Mesothelial cell of epicardium (in vitro differentiated cells): ENCODE data around the gene EYS. TPM values are rescaled to one million over a fixed set of nuclear protein-coding genes. Genes with fewer than 3 reads are reported as not detected.

Experiments used
- DNase-seq, 2 experiments: peaks; one replicate each; pipeline ENCODE4 v3.0.0; 2021; ENCODE audit warnings: low spot score in 2 of 2; ENCODE audit not compliant: unreplicated experiment in 2 of 2
- H3K27ac Mint-ChIP-seq: 2 replicates; pipeline ENCODE4 v1.8.0; 2021; ENCODE audit warnings: mixed read lengths
- H3K27me3 Mint-ChIP-seq: 2 replicates; pipeline ENCODE4 v1.8.0; 2021; ENCODE audit warnings: low read depth, mixed read lengths
- H3K36me3 Mint-ChIP-seq: 2 replicates; pipeline ENCODE4 v1.8.0; 2021; ENCODE audit warnings: mixed read lengths
- H3K4me1 Mint-ChIP-seq: 2 replicates; pipeline ENCODE4 v1.8.0; 2021; ENCODE audit warnings: mixed read lengths
- H3K4me3 Mint-ChIP-seq: 2 replicates; pipeline ENCODE4 v1.8.0; 2021; ENCODE audit warnings: mild to moderate bottlenecking, moderate library complexity, mixed read lengths
- H3K9me3 Mint-ChIP-seq: 2 replicates; pipeline ENCODE4 v1.8.0; 2021; ENCODE audit warnings: mixed read lengths
- total RNA-seq: library from RNA; stranded (reverse); gene quantifications from 3 replicates; pipeline ENCODE4 v1.2.1, GENCODE V29; 2021
- TF ChIP-seq, protein P1 (sequence below): fragments of 200-600 bp; sonication (generic); IDR thresholded peaks from one replicate; pipeline ENCODE4 v1.5.0; 2021; ENCODE audit warnings: antibody characterized with exemption; ENCODE audit not compliant: unreplicated experiment

Gene EYS
- total RNA-seq, 1 donor from 2014 or later = 0.69 TPM

- Mint-ChIP-seq H3K4me1 (peaks cover 15% of the 10 kb centered on the region), H3K36me3 (no peaks in the 10 kb centered on the region), H3K27me3 (no peaks in the 10 kb centered on the region), H3K4me3 (no peak overlapping the region), H3K27ac (no peak overlapping the region), H3K9me3 (peaks cover 3% of the 10 kb centered on the region)
- TF ChIP-seq, protein P1, sequence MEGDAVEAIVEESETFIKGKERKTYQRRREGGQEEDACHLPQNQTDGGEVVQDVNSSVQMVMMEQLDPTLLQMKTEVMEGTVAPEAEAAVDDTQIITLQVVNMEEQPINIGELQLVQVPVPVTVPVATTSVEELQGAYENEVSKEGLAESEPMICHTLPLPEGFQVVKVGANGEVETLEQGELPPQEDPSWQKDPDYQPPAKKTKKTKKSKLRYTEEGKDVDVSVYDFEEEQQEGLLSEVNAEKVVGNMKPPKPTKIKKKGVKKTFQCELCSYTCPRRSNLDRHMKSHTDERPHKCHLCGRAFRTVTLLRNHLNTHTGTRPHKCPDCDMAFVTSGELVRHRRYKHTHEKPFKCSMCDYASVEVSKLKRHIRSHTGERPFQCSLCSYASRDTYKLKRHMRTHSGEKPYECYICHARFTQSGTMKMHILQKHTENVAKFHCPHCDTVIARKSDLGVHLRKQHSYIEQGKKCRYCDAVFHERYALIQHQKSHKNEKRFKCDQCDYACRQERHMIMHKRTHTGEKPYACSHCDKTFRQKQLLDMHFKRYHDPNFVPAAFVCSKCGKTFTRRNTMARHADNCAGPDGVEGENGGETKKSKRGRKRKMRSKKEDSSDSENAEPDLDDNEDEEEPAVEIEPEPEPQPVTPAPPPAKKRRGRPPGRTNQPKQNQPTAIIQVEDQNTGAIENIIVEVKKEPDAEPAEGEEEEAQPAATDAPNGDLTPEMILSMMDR = no peak
- no peak for DNase-seq
Observed at GRCh38 chr6:65711531-65711930, 4.5 kb upstream of the EYS start.

DNA sequence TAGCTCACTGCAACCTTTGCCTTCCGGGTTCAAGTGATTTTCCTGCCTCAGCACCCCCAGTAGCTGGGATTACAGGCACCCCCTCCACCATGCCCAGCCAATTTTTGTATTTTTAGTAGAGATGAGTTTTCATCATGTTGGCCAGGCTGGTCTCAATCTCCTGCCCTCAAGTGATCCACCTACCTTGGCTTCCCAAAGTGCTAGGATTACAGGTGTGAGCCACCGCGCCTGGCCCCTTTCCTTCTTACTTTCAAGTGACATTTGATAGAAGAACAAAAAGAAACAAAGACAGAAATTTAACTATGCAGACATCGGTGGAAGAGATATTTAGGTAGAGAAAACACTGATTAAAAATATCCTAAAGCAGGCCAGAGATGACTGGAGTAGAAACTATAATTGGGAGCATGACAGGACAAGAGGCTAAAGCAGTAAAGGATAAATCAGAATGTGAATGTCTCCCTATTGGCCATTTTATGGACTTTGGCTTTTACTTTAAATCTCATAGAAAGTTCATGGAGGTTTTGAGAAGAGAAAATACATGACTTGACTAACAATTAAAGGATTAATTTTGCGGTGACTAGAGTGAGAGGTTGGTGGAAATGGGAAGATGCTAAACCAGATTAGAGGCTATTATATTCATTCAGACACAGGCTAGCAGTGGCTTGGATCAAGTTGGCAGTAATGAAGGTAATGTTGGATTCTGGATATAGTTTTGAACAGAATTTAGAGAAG lies 2.2 kb upstream of the EYS start:
- Mint-ChIP-seq H3K9me3 (peaks cover 3% of the 10 kb centered on the region), H3K36me3 (no peaks in the 10 kb centered on the region)

GRCh38 chr6:65708162-65708561 lies 1.1 kb upstream of the EYS start:
- H3K9me3 Mint-ChIP-seq = peaks cover 3% of the 10 kb centered on the region
- H3K4me3 Mint-ChIP-seq = no peak overlapping the region
- no peaks in the 10 kb centered on the region for H3K27me3 Mint-ChIP-seq
- TF ChIP-seq, protein P1 = no peak
- H3K27ac Mint-ChIP-seq = no peak overlapping the region
- DNase-seq = no peak
- no peaks in the 10 kb centered on the region for H3K36me3 Mint-ChIP-seq
- H3K4me1 Mint-ChIP-seq = peaks cover 16% of the 10 kb centered on the region

More for the DNA sequence above, 2.2 kb upstream of the EYS start:
- Mint-ChIP-seq H3K27ac (no peak overlapping the region), H3K4me1 (peaks cover 17% of the 10 kb centered on the region), H3K27me3 (no peaks in the 10 kb centered on the region), H3K4me3 (no peak overlapping the region)
- TF ChIP-seq, protein P1 = no peak
- DNase-seq = no peak

- peaks cover 3% of the 10 kb centered on the region for H3K9me3 Mint-ChIP-seq
- H3K4me1 Mint-ChIP-seq = peaks cover 10% of the 10 kb centered on the region
Observed at GRCh38 chr6:65706436-65706835, 590 bp downstream of the EYS start.

GRCh38 chr6:65701325-65701724 lies 5.7 kb downstream of the EYS start:
- H3K27me3 Mint-ChIP-seq = no peaks in the 10 kb centered on the region
- TF ChIP-seq, protein P1 = no peak
- no peak for DNase-seq
- peaks cover 10% of the 10 kb centered on the region for H3K4me1 Mint-ChIP-seq
- H3K27ac Mint-ChIP-seq = no peak overlapping the region
- H3K4me3 Mint-ChIP-seq = no peak overlapping the region
- no peaks in the 10 kb centered on the region for H3K36me3 Mint-ChIP-seq
- no peaks in the 10 kb centered on the region for H3K9me3 Mint-ChIP-seq

More at GRCh38 chr6:65706436-65706835, 590 bp downstream of the EYS start:
- TF ChIP-seq, protein P1 = no peak
- H3K27me3 Mint-ChIP-seq = no peaks in the 10 kb centered on the region
- H3K36me3 Mint-ChIP-seq = no peaks in the 10 kb centered on the region
- H3K4me3 Mint-ChIP-seq = no peak overlapping the region
- H3K27ac Mint-ChIP-seq = no peak overlapping the region
- no peak for DNase-seq
